Skin epidermis (tissue), 12 donors: ENCODE results near the gene SLC6A6.

Source experiments
- H3K27ac ChIP-seq, 21 experiments: fragments of 200-600 bp; sonication (generic) in 11 of 21; one replicate each; pipeline ENCODE4 v1.5.0; 2020; ENCODE audit warnings: mild to moderate bottlenecking in 3 of 21, inconsistent platforms in 2 of 21, moderate library complexity in 2 of 21
- H3K4me3 ChIP-seq, 7 experiments: fragments of 200-600 bp; sonication (generic) in 2 of 7; one replicate each; pipeline ENCODE4 v1.5.0; 2020; ENCODE audit warnings: inconsistent platforms in 2 of 7, mild to moderate bottlenecking in 2 of 7, moderate library complexity in 1 of 7

Gene SLC6A6

DNA sequence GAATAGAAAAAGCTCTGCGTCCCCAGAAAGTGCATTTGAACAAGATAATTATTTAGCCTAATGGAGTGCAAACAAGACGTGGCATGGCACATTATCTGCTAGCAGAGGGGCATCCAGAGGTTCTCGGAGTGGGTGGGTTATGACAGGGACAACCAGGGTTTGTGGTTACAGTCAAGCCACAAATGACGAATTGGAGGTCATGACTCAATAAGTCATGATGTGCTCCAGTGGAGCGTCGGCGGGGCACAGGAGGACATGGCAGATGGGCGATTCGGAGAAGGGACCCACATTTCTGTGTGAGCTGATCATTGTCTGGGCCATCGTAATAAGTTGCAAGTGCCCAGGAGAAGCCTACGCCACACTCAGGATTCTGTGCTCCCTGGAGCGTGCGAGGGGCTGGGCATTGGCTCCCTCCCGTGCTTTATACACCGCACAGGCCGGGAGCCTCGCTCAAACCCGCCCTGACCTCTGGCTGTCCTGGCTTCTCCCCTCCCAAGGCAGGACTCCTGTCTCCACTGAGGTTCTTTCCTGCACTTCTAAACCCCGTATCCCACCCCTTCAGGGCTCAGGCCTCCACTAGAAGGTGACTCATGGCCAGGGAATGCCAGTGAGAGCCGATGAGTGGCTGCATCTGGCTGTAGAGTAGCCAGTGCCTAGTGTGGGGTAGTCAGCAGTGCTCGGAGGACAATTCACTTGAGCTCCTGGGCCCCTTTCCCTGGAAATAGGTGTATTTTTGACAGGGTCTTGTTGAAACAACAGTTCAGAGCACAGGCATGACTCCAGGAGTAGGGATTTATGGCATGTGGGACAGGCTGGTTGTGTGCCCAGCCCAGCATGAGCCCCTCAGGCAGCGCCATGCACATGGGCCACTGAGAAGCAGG is 70.3 kb downstream of the SLC6A6 start:
- Histone ChIP-seq H3K4me3 (no peak overlapping the region), H3K27ac (peak overlapping the region in 5 of 21 experiments; percentile 5 to 48 (median 39))

DNA sequence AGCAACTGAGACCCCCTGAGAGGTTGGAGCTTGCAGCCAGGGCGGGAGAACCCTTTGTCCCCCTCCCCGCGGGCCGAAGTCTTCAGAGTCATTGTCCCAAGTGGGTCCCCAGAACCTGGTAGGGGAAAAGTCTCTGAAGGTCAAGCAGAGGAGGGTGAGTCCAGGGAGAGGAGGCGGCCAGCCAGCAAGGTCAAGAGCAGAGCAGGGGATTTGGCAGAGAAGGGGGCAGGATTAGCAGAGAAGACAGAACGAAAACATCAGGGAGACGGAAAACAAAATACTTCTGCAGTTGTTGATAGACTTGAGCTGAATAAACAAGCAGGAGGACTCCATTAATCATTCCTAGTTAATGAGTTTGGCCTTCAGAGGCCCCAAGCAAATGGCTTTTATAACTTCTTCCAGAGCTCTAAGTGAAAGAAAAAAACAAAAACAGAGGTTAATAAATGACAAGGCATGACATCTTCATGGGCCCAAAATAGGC is 71.0 kb downstream of the SLC6A6 start:
- Histone ChIP-seq H3K4me3 (no peak overlapping the region), H3K27ac (peak overlapping the region in 2 of 21 experiments; percentile 39 to 48)

DNA sequence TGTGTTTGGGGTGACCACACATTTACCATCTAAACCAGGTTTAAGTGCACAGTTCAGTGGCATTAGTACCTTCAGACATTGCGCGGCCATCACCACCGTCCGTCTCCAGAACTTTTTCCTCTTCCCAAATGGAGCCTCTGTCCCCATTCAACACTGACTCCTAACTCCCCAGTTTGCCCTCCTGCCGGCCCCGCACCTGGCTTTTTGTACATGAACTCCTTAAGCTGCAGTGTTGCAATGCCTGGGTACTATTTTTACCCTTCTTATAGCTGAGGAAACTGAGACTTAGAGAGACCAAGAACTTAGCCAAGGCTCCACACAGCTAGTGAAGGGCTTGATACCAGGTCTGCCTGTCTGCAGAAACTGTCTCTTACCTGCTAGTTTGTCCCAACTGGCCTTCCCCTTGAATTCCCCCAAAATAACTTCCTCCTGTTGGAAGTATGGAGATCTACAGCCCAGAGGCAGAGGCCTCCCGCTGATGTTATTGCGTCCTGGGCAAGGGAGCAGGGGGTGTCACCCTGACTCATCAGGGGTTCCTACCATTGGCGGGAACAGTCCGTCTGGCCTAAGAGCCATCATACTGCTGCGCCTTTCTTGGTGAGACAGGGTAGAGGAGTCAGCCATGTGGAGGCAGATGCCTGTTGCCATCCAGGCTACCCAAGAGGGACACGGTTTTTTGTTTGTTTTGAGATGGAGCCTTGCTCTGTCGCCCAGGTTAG is 72.1 kb downstream of the SLC6A6 start:
- Histone ChIP-seq H3K27ac (no peak overlapping the region), H3K4me3 (no peak overlapping the region)

DNA sequence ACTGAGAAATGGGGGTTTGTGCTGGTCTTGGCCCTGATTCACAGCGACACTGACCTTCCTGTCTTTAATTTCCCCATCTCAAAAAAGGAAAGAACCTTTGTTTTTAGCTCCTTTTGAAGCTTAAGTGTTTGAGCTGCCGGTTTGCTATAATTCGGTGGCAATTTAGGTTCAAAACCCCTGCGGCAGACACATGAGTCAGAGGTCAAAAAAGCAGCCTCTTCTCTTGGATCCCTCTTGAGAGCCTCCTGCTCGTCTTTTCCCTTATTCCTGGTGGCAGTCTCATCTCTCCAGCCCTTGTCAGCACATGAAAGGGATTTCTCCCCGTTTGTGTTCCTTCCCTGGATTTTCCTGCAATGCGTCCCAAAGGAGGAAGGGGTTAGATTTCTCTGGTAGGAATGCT is 73.2 kb downstream of the SLC6A6 start:
- H3K27ac ChIP-seq, result no peak overlapping the region
- no peak overlapping the region for H3K4me3 ChIP-seq

DNA sequence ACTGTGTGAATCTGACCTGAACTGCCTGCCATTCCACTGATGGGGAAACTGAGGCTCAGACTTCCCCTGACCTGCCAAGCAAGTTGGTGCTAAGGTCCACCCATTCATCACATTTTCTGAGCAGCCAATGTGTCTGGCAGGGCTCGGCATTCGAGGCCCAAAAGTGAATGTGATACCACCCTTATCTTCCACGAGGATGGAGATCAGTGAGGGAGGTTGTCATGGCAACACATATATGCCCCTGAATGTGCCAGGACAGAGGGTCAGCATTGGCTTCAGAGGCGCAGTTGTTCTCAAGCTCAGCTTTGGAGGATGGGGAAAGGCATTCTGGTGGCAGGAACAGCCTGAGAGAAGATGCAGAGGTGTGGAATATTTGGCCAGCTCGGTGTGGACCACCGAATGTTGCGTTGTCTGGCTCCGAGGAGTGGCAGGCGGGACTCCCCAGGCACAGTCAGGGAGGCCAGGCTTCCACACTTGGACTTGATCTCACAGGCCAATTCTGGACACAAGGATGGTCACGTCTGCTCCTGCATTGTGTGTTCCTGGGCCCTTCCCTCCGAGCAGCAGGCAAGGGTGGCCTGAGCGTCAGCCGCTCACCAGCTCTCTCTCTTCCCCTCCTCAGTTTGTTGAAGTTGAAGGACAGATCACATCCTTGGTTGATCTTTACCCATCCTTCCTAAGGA is 74.3 kb downstream of the SLC6A6 start:
- no peak overlapping the region for H3K4me3 ChIP-seq
- no peak overlapping the region for H3K27ac ChIP-seq

DNA sequence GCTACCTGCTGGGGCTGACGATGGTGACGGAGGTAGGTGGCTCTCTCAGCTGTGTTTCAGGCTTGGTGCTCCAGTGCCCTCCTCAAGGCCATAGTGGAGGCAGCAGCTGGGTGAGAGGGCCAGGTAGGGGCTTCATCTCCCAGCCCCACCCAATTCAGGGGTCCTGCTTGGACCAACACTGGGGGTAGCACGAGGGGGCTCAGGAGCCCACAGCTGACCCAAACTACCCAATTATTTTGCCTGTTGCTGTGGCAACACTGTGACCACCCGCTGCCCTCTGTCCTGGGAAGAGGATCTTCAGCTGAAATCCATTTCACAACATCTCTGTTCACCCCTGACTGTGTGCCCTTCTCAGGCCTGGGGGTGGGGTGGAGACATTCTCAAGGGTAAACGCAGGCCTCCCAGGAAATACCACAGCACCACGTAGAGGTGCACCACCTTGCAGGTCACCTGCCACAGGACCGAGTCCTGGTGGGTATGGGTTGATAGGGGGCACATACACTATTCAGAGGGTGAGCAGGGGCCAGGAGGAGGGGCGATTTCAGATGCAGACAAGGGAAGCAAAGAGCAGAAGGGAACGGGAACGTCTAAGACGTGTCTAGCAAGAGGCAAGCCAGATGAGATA is 75.0 kb downstream of the SLC6A6 start:
- Histone ChIP-seq H3K27ac (no peak overlapping the region), H3K4me3 (no peak overlapping the region)

DNA sequence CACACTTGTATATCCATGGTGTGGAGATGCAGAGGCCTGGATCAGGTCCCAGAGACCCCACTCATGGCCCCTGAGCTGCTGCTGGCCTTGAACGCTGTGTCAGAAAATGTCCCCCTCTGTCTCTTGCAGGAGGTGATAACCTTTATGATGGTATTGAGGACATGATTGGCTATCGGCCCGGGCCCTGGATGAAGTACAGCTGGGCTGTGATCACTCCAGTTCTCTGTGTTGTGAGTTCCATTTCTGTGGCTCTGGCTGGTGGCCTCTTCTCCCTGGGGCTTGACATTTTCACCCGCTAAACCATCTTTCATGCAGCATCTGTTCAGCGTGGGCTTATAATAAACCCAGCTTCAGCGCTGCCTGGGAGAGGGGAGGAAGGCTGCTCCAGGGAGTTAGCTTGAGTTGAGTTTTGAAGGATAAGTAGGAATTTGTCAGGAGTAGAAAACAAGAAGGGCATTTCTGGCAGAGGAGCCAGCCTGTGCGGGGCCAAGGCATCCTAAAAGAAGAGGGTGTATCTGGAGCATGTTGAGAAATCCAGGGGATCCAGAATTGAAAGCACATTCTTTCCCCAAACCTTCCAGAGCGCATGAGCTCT is 76.6 kb downstream of the SLC6A6 start:
- H3K4me3 ChIP-seq, result no peak overlapping the region
- H3K27ac ChIP-seq, result no peak overlapping the region

DNA sequence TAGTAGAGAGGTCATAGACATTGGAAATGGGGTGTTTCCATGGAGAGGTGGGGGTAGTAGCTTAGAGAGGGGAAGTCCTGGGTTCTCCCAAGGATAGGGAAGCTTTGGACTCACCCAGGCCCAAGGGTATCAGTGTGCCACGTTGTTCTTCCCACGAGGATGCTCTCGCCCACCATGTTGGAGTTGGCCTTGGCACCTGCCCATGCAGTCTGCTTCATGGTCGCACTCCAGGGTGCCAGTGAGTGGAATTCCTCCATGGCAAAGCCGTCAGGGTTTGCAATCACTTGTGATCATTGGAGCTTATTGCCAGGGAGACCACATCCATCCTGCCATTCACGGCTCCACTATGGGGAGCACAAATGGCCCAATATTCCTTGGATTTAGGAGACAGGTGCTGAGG is 77.2 kb downstream of the SLC6A6 start:
- no peak overlapping the region for H3K27ac ChIP-seq
- no peak overlapping the region for H3K4me3 ChIP-seq

DNA sequence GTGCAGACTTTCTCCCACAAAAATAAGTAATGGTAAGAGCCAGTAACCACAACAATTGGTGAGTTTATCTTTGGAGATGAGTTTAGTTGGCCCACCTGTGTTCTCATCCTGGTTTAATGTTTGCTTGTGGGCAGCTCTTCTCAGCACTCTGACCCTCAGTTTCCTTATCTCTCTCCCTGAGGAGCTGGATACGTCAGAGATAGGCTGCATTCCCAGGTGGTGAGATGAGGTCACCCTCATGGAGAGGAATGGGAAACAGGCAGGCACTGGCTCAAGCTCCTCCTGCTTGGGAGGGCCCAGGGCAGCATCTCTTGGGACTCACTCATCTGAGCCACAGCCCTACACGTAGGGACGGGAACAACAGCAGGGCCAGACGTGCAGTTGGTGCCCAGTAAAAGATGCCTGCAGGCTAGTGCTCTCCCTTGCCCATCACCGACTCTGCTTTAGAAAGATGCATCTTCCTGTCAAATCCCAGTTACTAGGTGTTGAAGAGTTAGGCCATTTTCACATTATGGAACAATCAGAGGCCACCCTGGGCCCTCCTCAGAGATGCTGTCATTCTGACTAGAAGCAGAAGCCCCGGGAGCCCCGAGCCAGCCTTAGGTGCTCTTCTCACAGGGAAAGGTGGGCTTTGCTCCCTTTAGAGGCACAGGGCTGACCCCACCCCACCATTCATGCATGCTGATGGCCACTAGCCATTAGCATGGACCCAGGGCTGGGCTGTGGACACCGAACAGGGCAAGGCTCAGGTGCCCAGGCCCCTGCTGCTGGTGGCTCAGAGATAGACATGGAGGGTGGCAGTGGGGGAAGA is 78.0 kb downstream of the SLC6A6 start:
- no peak overlapping the region for H3K4me3 ChIP-seq
- peak overlapping the region in 1 of 21 experiments; percentile 7 for H3K27ac ChIP-seq

DNA sequence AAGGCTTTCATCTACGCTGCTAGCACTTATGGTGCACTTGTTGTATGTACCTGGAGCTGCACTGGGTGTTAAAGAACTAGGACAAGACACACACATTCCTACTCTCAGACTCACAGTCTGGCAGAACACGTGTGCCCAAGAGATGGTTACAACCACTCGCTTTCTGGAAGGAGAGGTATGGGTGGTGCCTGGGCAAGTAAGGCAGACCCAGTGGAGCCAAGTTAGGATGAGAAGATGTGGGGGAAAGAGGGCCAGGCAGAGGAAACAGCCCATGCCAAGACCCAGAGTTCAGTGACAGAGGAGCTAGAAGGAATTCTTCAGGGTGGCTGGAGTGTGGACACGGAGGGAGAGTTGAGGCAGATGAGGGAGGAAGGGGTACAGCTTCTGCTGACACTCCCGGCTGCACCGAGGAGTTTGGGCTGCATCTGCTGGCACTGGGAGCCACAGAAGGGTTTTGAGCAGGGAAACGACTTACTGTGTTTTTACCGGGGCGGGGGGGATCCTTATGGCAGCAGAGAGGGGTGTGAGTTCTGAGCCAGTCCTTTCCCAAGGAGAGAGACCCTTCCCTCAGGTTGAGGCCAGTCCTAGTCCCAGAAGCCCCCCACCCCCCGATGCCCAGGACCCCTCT is 78.7 kb downstream of the SLC6A6 start:
- Histone ChIP-seq H3K27ac (peak overlapping the region in 1 of 21 experiments; percentile 7), H3K4me3 (no peak overlapping the region)

DNA sequence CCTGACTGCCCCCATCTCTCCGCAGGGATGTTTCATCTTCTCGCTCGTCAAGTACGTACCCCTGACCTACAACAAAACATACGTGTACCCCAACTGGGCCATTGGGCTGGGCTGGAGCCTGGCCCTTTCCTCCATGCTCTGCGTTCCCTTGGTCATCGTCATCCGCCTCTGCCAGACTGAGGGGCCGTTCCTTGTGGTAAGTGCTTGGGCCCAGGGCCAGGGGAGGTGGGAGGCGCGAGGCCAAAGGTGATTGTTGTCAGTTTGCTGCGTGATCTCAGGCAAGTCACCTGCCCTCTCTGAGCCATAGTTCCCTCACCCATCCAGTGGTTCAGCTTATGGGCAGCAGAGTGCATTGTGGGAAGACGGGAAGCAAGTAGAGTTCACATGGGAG is 79.2 kb downstream of the SLC6A6 start:
- Histone ChIP-seq H3K4me3 (no peak overlapping the region), H3K27ac (no peak overlapping the region)

DNA sequence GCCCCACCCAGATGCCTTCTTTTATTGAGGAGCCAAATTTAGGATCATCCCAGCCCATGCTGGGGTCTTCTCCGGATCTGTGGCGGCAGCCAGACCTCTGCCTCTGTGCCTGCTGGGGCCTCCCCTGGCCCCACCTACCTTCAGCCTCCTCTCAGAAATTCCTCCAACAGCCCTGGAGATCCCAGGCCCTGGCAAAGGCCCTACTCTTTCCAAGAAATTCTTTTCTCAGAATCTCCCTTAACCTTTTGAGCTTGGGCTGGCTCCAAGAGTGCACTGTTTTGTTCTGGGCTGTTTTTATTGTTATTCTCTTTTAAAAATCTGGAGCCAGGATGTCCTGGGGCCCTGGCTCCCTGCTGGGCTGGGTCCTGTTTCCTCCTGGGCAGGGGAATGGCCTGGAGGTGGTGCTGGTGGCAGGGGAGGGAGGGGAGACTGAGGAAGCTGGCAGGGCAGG is 79.9 kb downstream of the SLC6A6 start:
- H3K27ac ChIP-seq, result no peak overlapping the region

DNA sequence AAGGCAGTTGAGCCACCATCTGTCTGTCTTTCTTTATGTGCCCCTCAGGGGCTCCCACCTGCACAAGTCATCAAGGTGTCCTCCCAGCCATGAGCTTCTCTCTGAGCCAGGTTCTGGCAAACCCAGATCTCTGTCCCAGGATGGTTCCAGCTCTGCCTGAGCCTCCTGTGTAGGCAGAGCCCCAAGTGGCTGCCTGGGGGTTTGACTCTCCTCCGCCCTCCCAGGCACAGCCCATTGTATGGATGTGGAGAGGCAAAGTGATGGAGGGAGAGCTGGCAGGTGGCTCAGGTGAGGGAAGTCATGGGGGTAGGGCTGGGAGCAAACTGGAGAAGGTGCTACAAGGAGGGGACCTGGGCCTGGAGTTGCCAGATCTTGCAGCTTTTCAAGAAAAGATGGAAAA is 80.9 kb downstream of the SLC6A6 start:
- Histone ChIP-seq H3K27ac (no peak overlapping the region), H3K4me3 (no peak overlapping the region)

More for the DNA sequence above, 79.9 kb downstream of the SLC6A6 start:
- no peak overlapping the region for H3K4me3 ChIP-seq

DNA sequence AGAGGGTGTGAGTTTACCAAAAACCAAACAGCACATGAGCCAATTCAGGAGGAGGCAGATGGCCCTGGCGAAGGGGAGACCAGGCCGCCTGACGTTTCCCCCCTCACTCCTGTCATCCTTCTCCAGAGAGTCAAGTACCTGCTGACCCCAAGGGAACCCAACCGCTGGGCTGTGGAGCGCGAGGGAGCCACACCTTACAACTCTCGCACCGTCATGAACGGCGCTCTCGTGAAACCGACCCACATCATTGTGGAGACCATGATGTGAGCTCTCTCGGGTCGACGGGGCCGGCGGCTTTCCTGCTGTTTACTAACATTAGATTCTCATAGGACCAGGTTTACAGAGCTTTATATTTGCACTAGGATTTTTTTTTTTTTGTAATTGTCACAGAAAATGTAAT is 82.3 kb downstream of the SLC6A6 start:
- Histone ChIP-seq H3K27ac (no peak overlapping the region), H3K4me3 (no peak overlapping the region)

DNA sequence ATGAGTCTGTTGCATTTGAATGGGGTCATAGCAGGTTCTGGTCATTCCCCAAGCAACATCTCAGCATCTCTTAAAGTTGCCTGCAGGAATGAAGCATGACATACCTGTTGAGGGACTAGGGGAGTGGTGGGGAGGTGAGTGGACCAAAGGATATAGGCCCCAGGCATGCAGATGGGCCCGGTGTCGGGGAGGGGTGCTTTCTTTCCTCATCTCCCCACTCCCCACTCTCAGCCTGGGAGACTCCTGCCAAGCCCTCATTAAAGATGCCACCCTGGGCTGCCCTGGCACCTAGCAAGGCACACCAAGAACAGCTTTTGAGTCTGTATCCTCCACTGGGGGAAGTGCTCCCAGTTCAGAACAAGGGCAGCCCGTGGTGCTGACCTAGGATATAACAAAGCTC is 83.6 kb downstream of the SLC6A6 start:
- H3K27ac ChIP-seq, result no peak overlapping the region
- no peak overlapping the region for H3K4me3 ChIP-seq

DNA sequence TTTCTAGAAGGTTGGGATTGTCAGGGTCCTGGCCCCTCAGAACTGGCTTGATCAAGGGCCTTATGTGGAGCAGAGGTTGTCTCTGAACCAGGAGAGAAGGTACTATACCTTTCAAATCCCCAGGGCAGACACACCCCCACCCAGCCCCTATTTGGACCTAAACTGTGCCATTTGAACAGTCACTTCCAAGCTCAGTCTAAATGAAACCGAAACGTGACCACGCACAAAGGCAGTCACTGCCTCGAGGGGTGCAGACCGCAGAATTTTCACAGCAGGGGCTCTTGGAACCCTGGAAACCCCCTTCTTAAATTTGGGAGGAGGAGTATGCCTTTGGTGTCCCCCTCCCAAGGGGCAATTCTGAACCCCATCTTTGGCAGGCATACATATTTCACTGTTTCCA is 84.1 kb downstream of the SLC6A6 start:
- no peak overlapping the region for H3K4me3 ChIP-seq
- H3K27ac ChIP-seq, result no peak overlapping the region

DNA sequence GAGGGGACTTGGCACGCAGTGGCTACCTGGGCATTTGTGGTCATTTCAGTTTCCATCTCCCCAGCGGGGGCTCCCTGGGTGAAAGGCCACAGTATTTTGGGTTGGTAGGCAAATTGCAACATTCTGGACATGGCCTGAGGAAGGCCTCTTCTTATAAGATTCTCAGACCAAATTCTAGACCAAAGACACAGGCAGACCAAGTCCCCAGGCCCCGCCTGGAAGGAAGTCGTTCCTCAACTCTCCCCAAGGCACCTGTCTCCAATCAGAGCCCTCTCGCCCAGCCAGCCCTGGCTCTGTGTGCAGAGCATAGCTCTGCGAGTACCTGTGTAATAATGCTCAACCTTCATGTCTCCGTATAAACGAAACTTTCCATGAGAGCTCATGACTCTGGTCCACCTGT is 84.7 kb downstream of the SLC6A6 start:
- no peak overlapping the region for H3K4me3 ChIP-seq
- no peak overlapping the region for H3K27ac ChIP-seq

DNA sequence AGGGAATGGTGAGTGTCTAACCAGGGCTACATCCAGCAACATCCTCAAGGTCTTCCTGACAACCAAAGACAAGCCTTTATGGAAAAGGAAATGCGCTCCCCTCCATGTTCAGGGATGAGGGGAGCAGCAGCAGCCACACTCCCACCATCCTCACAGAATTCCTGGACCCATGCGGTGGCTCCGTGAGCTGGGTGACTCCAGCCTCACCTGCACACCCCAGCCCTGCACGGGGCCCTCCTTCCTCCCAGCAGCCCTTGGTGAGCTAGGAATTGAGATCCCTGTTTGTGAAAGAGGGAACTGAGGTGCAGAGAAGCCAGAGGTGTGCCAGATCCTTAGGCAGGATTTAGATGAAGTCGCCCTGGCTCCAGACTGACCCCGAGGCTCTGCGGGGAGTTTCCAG is 85.4 kb downstream of the SLC6A6 start:
- peak overlapping the region in 3 of 21 experiments; percentile 14 to 67 (median 49) for H3K27ac ChIP-seq
- no peak overlapping the region for H3K4me3 ChIP-seq
